ENCODE data around the gene XKR7. TPM values are rescaled to one million over a fixed set of nuclear protein-coding genes. Genes with fewer than 3 reads are reported as not detected.

Gene XKR7
- total and polyA plus RNA-seq, 10 of the 15 experiments (the other 5 are each of a cell fraction or from before 2014, with no cell fraction given): not detected

- TF ChIP-seq ZZZ3 (IDR thresholded peaks at IDR 0.05; ENCODE audit: control insufficient read depth, insufficient read length, low read depth) (no peak), RELB (IDR thresholded peaks at IDR 0.05; ENCODE audit: low read depth) (no peak; the same call in 1 of the 2 replicates), CHD1 (IDR thresholded peaks at IDR 0.05; ENCODE audit: low read depth, low read length) (no peak), PRDM15 (CRISPR knock-in tag; IDR thresholded peaks at IDR 0.05) (no peak), CBFB (IDR thresholded peaks at IDR 0.05; ENCODE audit: low read depth) (no peak), SIN3A (IDR thresholded peaks at IDR 0.05; ENCODE audit: low read depth, low read length) (no peak), SMC3 (IDR thresholded peaks at IDR 0.05; ENCODE audit: borderline replicate concordance, low read length) (no peak), ZBTB40 (IDR thresholded peaks at IDR 0.05; ENCODE audit: borderline replicate concordance) (no peak), HSF1 (IDR thresholded peaks at IDR 0.05; ENCODE audit: low read depth, low read length) (no peak), ZBTB33 (IDR thresholded peaks at IDR 0.05) (no peak), ATF3 (IDR thresholded peaks at IDR 0.05; ENCODE audit: borderline replicate concordance, extremely low read depth, low read depth, low read length) (no peak), SMAD5 (IDR thresholded peaks at IDR 0.05; ENCODE audit: low read depth) (no peak), GATAD2B (conservative IDR thresholded peaks at IDR 0.05; ENCODE audit: low read depth) (peak; percentile 49; the same call in 1 of the 2 replicates), POLR2AphosphoS5 (IDR thresholded peaks at IDR 0.05; ENCODE audit: low read length) (peak; percentile 68), RAD51 (IDR thresholded peaks at IDR 0.05) (no peak), NFXL1 (IDR thresholded peaks at IDR 0.05; ENCODE audit: borderline replicate concordance) (no peak), RB1 (IDR thresholded peaks at IDR 0.05; ENCODE audit: borderline replicate concordance) (no peak)
Observed at GRCh38 chr20:32052778-32053362, 84.9 kb downstream of the XKR7 start (continued).

Measured in GM12878 (cell line).